Measurements from ENCODE around the gene TFPI.

GRCh38 chr2:187567126-187567525 is 12.9 kb upstream of the TFPI start:
- TF ChIP-seq POLR2A (IDR thresholded peaks at IDR 0.05), result no peak
- TF ChIP-seq, protein P1, sequence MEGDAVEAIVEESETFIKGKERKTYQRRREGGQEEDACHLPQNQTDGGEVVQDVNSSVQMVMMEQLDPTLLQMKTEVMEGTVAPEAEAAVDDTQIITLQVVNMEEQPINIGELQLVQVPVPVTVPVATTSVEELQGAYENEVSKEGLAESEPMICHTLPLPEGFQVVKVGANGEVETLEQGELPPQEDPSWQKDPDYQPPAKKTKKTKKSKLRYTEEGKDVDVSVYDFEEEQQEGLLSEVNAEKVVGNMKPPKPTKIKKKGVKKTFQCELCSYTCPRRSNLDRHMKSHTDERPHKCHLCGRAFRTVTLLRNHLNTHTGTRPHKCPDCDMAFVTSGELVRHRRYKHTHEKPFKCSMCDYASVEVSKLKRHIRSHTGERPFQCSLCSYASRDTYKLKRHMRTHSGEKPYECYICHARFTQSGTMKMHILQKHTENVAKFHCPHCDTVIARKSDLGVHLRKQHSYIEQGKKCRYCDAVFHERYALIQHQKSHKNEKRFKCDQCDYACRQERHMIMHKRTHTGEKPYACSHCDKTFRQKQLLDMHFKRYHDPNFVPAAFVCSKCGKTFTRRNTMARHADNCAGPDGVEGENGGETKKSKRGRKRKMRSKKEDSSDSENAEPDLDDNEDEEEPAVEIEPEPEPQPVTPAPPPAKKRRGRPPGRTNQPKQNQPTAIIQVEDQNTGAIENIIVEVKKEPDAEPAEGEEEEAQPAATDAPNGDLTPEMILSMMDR (IDR thresholded peaks at IDR 0.05), result no peak
